NCI-H2227 treated with DMSO at 0.1 percent for 48 hours (cell line): ENCODE data around the gene HOOK2.
A peak's percentile ranks its signal among the peaks of the same experiment; 100 is the strongest.

Experiments used
- DNase-seq: peaks from one replicate; lab custom pipeline; 2025; lab: John Stamatoyannopoulos, UW

Gene HOOK2

DNA sequence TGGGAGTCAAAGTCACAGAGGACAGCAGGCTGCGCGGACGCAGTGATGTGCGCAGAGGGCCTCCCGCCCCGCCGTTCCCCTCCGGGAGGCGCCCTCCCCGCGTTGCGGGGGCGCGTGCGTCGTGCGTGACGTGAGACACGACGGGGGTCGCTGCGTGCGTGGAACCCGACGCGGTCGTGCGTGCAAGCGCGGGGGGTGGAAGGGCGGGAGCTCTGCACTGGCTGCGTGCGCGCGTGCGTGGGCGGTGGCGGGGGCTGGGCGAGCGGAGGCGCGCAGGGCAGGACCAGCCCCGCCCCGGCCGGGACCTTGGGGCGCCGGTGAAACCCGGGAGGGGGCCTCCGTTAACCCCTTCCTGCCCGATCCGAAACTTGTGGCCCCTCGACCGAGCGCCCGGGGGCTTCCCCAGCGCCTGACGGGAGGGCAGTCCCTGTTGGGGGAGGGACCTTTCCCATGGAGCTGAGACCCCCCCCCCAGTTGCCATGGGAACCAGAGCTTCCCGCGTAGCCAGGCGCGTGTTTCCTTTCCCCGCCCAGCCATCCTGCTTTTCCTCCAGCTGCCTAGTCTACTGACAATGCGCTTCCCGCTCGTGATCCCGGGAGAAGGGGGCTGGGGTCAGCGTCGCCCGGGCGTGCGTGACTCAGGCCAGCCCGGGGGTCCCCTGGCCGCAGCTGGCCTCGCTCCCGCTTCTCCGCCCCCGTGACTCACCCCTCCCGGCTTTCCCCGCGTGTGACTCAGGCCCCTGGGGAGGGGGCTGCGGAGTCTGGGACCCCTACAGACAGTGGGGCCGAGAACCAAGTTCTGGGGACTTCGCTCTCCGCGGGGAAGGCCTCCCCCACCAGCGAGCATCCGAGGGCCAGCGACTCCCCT is 7.3 kb upstream of the HOOK2 start:
- peak; percentile 46 for DNase-seq

DNA sequence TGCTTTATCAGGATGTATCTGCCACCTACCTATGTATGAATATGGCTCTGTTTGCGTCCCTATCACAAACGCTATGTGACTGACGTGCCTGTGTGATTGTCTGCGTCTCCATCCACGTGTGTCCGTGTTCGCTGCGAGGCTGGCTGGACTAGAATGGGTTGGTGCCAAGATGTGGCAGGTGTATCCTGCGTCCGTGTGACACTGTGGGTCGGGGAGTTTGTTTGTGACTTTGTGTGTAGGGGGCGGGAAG is 6.7 kb upstream of the HOOK2 start:
- DNase-seq: no peak

DNA sequence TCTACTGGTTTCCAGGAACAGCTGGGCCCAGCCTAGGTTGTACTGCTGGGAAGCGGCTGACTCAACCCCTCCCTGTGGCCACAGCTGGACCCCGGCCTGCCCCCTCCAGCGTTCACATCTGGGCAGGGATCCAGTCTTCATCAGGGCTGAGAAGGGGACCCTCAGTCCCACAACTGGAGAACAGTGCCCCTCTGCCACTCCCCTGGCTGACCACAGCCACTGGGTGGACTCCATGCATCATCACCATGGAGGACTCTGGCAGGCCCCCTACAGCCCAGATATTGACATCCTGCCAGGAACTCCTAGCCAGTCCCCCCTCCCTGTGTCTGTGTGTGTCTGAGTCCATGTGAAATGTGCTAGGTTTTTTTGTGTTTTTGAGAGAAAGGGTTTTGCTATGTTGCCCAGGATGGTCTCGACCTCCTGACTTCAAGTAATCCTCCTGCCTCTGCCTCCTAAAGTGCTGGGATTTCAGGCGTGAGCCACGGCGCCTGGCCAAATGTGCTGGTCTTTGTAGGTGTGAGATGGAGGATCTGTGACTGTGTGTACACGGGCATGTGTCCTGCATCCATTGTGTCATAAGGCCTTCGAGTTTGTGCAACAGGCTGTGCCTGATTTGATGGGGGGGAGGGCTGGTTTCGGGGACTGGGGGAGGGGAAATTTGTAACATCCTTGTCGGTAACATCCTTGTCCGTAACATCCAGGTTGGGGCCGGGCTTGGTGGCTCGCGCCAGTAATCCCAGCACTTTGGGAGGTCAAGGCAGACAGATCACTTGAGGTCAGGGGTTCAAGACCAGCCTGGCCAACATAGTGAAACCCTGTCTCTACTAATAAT is 4.0 kb upstream of the HOOK2 start:
- no peak for DNase-seq

DNA sequence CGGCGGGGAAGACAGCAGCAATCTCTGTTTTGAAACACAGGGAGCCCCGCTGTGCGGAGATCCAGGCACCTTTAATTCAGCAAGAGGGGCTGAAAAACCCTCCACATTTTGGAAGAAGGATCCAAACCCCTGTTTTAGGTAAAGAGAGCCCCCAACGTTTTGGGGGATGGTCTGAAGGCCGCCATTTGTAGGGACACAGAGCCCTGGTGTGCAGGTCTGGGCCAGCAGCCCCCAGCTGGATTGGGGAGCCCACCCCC is 3.5 kb upstream of the HOOK2 start:
- no peak for DNase-seq

DNA sequence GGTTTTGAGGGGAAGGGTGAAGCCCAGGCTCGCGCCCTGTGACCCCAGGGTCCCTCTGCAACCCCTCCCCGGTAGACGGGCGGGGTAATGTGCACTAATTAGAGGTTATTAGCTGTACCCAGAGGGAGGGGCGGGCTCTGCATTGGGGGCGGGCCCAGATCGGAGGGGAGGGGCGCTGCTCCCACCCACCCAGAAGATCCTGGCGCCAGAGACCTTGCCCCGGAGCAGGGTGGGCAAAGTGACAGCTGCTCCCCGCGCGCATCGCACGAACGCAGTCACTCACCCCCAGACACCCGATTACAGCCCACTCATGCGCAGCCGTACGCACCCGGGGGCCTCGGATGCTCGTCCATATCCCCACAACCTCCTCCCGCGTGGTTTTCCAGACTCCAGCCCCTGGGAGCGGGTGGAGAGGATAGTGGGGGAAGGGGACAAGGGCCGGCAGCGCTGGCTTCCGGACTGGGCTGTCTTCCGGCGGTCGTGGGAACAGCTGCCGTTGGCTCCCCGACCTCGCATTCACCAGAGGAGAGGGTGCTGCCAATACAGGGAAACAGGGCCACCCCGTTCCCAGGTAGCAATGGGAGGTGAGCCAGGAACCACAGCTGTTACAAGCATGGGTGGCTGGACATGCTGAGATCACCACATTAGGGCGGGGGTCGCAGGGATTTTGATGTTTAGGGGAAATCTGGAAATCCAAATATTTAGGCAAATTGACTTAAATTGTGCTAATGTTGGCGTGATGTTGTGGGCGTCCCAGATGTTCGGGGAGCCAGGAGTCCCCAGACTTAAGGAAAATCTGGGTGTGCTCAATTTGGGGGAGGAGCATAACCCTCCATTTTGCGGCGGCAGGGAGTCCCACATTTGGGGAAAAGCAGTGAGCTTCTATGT is 2.9 kb upstream of the HOOK2 start:
- DNase-seq: no peak

DNA sequence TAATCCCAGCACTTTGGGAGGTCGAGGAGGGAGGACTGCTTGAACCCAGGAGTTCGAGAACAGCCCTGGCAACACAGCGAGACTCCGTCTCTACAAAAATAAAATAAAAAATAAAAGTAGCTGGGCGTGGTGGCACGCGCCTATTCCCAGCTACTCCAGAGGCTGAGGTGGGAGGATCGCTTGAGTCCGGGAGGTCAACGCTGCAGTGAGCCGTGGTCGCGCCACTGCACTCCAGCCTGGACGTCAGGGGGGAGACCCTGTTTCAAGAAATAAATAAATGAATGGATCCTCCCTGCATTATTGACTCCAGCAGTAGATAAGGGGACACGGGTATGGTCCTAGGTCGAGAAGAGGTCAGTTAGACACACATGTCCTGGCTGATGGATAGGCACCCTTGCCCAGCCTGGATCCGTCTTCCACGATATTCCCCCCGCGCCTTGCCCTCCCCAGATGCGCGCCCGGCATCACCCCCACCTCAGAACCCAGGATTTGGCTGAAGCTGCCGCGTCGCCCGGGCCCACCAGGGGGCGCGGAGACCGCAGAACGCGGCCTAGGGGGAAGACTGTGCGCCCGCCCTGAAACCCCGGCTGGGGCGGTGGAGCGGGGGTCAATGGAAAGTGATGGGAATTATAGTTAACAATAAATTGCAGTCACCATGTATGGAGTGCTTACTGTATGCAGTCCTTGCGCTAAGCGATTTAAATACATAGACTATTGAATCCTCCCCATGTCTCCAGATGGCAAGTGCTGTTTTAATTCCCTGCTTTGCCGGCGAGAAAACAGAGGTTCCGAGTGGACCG is 2.1 kb upstream of the HOOK2 start:
- peak; percentile 66 for DNase-seq

DNA sequence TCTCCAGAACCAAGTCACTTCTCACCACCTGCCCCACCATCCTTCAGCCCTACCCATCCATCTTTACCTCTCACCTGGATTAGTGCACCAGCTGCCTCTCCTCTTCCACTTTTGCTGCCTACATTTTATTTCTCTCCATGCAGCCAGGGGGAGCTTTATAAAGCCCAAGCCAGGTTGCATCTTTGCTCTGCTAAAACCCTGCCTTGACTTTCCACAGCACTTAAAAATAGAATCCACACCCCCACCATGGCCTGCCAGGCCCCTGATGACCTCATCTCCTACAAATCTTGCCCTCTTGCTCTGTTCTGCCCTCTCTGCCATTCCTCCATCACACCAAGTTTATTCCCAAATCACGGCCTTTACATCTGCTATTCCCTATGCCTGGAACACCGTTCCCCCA is 1.8 kb downstream of the HOOK2 start:
- no peak for DNase-seq

DNA sequence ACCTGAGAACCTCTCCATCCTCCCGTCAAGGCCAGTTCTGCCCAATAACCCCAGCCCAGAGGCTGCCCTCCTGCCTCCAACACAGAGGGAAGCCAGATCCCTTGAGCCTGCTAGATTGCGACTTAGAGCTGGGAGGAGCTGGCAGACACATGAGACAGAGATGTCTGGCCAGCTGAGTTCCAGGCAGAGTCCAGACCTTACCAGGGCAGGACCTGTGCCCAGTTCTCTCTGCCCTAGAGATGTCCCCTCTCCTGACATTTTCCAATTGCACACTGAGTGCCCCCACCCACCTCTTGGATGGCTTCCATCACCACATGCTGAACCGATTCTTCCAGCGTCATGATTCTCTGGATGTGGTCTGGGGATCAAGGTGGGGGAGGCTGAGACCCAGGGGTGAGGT is 3.0 kb downstream of the HOOK2 start:
- DNase-seq: no peak

DNA sequence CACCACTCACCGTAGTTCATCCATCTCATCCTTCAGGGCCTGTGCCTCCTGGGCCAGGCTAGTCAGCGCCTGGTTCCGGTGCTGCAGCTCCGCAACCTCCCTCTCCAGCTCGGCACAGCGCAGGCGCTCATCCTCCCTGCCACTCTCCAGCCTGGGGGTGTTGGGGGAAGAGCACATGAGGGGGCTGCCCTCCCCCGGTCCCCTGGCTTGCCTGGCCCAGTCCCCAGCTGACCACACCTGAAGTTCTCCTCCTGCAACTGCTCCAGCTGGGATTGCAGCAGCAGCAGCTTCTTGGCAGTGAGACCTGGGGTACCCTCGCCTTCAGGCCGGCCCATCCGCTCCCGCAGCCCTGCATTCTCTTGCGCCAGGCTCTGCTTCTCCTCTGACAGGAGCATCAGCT is 4.4 kb downstream of the HOOK2 start:
- DNase-seq: no peak

DNA sequence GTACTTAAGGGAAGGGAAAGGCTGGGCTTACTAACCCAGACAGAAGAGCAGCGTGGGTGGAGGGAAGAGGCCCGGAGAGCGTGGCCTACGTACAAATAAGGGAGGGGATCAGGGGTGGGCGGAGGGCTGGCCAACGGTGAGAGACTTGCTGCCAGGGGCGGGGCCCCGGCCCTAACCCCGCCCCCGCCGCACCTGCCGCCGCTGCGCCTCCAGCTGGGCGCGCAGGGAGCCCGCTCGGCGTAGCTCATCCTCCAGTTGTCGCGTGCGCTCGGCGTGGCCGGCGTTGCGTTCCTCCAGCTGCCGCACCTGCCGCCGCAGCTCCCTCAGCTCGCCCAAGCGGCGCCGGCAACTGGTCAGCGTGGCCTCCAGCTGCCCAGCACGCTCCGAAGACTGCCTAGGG is 5.7 kb downstream of the HOOK2 start:
- no peak for DNase-seq

DNA sequence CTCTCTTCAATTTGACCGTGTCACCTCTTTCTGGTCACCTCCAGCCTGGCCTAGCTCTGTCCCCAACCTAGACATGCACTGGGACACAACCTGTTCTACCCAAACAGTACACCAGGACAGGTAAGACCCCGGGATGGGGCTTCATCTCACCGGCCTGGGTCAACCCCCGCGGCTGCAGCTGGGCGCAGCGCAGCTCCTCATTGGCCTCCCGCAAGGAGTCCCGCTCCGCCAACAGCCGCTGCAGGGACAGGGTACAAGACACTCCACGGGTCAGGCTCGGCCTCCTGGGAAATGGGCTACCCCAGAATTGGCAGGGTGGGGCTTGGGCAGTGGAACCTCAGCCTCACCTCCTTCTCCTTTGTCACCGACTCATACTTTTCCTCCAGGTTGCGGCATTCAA is 7.7 kb downstream of the HOOK2 start:
- no peak for DNase-seq

DNA sequence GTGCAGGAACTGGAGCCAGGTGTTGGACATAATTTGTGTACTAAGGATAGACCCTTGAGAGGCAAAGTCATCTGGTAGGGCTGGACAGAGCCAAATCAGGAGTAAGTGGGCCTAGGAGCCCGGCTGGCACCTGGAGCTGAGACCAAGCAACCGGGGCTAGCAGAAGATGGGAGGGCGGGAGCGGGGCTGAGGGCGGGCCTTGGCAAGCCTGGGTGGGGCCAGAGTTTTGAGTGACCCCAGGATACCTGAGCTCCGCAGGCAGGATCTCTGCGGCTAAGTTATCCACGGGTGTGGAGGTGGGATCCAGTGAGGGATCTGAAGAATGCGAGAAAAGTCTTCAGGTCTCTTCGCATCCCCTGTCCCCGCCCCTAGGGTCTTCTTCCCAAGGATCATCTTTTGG is 8.2 kb downstream of the HOOK2 start:
- no peak for DNase-seq

DNA sequence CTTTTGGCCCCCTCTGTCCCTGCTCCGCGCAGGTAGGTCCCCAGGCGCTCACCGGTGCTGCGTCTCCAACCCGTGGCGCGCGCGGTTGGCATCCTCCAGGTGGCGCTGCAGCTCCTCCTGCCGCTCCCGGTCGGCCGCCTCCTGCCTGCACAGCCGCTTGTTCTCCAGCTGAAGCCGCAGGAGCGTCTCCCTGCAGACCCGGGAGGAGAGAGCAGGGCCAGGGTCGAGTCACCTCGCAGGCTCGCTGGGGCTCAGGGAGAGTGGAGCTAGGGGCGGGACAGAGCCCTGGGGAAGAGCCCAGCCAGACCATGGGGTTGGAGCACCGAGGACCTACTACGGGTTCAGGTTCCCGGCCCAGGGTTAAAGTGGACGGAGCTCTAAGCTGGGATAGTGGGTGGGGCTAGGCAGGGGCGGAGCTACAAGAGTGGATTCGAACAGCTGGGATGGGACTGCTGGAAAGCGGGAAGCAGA is 9.3 kb downstream of the HOOK2 start:
- DNase-seq: no peak

DNA sequence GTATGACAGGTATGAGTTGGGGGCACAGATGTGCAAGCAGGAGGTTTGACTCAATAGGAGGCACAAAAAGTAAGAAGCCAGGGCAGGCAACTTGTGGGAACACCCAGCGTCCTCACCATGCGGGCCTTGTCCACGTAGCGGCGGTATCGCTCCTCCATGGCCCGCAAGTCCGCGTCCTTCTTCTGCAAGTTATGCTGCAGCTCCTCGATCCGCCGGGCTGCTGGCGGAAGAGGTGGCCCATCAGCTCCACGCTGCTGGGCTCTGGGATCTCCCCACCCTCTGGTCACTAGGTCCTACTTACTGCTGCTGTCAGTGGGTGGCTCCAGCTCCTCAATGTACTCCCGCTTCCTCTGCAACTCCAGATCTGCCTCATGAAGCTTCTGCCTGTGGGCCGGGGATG is 10.7 kb downstream of the HOOK2 start:
- DNase-seq: no peak

DNA sequence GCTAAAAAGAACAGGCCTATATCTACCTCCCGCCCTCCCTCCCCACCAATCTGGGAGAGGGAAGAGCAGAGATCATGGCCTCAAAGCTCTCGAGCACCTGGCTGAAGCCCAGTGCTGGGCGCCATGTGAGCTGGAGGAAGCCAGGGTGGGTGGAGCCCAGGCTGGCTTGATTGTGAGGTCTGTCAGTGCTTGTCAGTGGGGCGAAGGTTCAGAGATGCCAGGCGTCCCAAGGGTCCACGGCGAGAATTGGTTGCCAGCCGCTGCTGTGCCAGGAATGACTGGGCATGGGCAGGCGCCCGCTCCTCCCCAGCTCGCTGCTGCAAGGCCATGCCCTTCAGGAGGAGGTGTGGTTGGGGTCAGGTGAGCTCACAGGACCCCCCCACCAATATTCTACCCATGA is 12.3 kb downstream of the HOOK2 start:
- DNase-seq: no peak

DNA sequence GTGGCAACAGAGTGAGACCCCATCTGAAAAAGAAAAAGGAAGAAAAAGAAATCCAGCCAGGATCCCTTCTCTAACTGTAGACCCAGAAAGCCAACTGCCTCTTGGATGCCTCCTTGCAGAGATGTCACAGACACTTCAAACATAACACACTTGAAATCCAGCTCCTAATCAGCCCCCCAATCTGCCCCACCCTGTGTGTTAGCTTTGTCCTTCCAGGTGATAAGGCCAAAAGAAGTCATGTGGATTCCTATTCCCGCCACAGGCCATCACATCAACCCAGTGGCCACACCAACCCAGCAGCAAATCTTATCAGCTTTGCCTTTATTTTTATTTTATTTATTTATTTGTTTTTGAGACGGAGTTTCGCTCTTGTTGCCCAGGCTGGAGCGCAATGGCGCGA is 15.7 kb downstream of the HOOK2 start:
- DNase-seq: no peak

DNA sequence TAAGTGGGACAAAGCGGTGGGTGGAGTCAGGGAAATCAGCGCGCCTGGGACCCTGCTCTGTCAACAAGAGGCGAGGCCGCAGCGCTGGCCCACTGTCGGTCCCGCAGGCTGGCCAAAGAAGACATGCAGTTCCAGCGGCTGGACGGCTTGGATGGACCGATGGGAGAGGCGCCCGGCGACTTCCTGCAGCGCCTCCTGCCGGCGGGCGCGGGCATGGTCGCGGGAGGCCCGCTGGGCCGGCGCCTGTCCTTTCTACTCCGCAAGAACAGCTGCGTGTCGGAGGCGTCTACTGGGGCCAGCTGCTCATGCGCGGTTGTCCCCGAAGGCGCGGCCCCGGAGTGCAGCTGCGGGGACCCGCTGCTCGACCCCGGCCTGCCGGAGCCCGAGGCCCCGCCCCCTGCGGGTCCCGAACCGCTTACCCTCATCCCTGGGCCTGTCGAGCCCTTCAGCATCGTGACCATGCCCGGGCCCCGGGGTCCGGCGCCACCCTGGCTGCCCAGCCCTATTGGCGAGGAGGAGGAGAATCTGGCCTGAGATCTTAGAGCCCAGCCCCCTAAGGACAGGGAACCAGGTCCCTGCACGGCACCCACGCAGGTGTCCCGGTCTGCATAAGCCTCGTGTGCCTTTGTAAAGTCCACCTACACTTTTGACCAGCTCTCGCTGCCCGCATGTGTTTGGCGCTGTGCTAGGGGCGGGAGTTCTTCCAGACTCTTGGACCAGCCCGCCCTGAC is 17.6 kb downstream of the HOOK2 start:
- DNase-seq: peak; percentile 52

DNA sequence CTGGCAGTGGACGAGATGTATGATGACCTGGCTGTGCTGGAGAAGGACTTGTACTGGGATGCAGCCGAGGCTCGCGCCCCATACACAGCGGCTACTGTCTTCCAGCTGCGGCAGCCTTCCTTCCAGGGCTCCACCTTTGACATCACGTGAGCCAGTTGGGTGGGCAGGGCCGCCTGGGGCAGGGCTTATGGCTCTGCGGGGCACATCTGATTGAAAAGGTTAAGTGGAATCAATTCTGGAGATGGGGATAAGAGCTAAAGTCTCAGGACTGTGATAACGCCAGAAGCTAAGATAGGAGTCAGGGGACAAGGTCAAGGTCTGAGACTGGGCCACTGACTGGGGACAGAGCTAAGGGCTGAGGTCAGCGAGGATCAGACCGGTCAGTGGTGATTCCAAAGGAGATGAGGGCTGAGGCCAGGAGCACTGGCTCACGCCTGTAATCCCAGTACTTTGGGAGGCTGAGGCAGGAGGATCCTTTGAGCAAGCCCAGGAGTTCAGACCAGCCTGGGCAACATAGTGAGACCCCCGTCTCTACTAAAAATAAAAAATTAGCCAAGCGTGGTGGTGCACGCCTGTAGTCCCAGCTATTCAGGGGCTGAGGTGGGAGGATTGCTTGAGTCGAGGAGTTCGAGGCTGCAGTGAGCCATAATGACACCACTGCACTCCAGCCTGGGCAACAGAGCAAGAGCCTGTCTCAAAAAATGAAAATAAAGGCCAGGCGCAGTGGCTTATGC is 19.0 kb downstream of the HOOK2 start:
- DNase-seq: no peak

DNA sequence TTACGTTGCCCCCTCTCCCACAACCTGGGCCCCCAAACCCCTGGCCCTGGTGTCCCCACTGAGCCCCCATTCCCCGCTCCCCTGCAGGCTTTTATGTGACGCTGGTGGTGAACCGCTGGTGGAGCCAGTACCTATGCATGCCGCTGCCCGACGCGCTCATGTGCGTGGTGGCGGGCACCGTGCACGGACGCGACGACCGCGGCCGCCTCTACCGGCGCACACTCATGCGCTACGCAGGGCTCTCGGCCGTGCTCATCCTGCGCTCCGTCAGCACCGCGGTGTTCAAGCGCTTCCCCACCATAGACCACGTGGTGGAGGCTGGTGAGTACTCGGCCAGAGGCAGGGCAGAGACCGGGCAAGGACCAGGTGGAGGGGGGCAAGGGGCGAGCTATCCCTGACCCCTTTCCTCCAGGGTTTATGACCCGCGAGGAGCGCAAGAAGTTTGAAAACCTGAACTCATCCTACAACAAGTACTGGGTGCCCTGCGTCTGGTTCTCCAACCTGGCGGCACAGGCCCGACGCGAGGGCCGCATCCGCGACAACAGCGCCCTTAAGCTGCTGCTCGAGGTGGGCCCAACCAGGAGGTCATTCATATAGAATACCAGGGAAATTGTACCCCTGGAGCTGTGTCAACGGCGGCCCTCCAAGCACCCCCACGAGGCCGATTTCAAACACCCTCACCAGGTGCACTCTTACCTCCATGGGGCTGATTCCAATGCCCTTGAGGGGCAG is 20.7 kb downstream of the HOOK2 start:
- no peak for DNase-seq
